ENCODE data around the gene CRHR1.
"Not testable (repeated sequence)": the region's sequence is repeated elsewhere in the genome, so short reads cannot be mapped to it uniquely, and the experiment has no call there.

The CRHR1 gene

GRCh38 chr17:45784293-45784740, at the start of gene CRHR1:
CRHR1 (plus strand) TSS chr17:45784320; CDS start chr17:45784545, 225 bp downstream.
- DNase-seq (ENCODE audit: low read depth, low spot score), result peak; percentile 26

GRCh38 chr17:45734598-45734997, 49.5 kb upstream of the CRHR1 start:
- no peak for DNase-seq (ENCODE audit: low read depth, low spot score)

GRCh38 chr17:45735488-45735887, 48.6 kb upstream of the CRHR1 start:
- DNase-seq (ENCODE audit: low read depth, low spot score), result no peak

GRCh38 chr17:45739786-45740185, 44.3 kb upstream of the CRHR1 start:
- no peak for DNase-seq (ENCODE audit: low read depth, low spot score)

- DNase-seq (ENCODE audit: low read depth, low spot score), result peak; percentile 8
Observed at GRCh38 chr17:45740553-45741330, 43.4 kb upstream of the CRHR1 start.

- DNase-seq (ENCODE audit: low read depth, low spot score), result no peak
Observed at GRCh38 chr17:45742251-45742650, 41.9 kb upstream of the CRHR1 start.

GRCh38 chr17:45743626-45744326, 40.3 kb upstream of the CRHR1 start:
- DNase-seq (ENCODE audit: low read depth, low spot score), result no peak

GRCh38 chr17:45744826-45745225, 39.3 kb upstream of the CRHR1 start:
- DNase-seq (ENCODE audit: low read depth, low spot score), result not testable (repeated sequence)

- no peak for DNase-seq (ENCODE audit: low read depth, low spot score)
Observed at GRCh38 chr17:45745601-45746494, 38.3 kb upstream of the CRHR1 start.

GRCh38 chr17:45747911-45748310, 36.2 kb upstream of the CRHR1 start:
- DNase-seq (ENCODE audit: low read depth, low spot score), result no peak

- DNase-seq (ENCODE audit: low read depth, low spot score), result no peak
Observed at GRCh38 chr17:45748731-45749310, 35.3 kb upstream of the CRHR1 start.

- no peak for DNase-seq (ENCODE audit: low read depth, low spot score)
Observed at GRCh38 chr17:45749831-45750335, 34.2 kb upstream of the CRHR1 start.

GRCh38 chr17:45750779-45751440, 33.2 kb upstream of the CRHR1 start:
- DNase-seq (ENCODE audit: low read depth, low spot score), result no peak

GRCh38 chr17:45751466-45751865, 32.7 kb upstream of the CRHR1 start:
- DNase-seq (ENCODE audit: low read depth, low spot score), result no peak

- DNase-seq (ENCODE audit: low read depth, low spot score), result no peak
Observed at GRCh38 chr17:45752246-45752645, 31.9 kb upstream of the CRHR1 start.

GRCh38 chr17:45753645-45754225, 30.4 kb upstream of the CRHR1 start:
- DNase-seq (ENCODE audit: low read depth, low spot score), result no peak

- no peak for DNase-seq (ENCODE audit: low read depth, low spot score)
Observed at GRCh38 chr17:45755050-45755449, 29.1 kb upstream of the CRHR1 start.

- no peak for DNase-seq (ENCODE audit: low read depth, low spot score)
Observed at GRCh38 chr17:45756266-45756991, 27.7 kb upstream of the CRHR1 start.

GRCh38 chr17:45757431-45758218, 26.5 kb upstream of the CRHR1 start:
- DNase-seq (ENCODE audit: low read depth, low spot score), result no peak
